AG10803 (cell line): ENCODE results near the gene CRK.
A peak's percentile ranks its signal among the peaks of the same experiment; 100 is the strongest.
"Not testable (repeated sequence)": the region's sequence is repeated elsewhere in the genome, so short reads cannot be mapped to it uniquely, and the experiment has no call there.

ENCODE experiments used
- DNase-seq: peaks from one replicate; pipeline ENCODE4 v3.0.0; 2010; ENCODE audit warnings: low read depth
- H3K4me3 ChIP-seq: 2 replicates; pipeline ENCODE4 v1.5.1; 2011; ENCODE audit warnings: mild to moderate bottlenecking, low read length, control low read depth
- TF ChIP-seq, protein P1 (sequence below): conservative IDR thresholded peaks from 2 replicates; pipeline ENCODE4 v1.5.1; 2011; ENCODE audit warnings: mild to moderate bottlenecking, low read length, control low read depth, inconsistent platforms

The CRK gene

DNA sequence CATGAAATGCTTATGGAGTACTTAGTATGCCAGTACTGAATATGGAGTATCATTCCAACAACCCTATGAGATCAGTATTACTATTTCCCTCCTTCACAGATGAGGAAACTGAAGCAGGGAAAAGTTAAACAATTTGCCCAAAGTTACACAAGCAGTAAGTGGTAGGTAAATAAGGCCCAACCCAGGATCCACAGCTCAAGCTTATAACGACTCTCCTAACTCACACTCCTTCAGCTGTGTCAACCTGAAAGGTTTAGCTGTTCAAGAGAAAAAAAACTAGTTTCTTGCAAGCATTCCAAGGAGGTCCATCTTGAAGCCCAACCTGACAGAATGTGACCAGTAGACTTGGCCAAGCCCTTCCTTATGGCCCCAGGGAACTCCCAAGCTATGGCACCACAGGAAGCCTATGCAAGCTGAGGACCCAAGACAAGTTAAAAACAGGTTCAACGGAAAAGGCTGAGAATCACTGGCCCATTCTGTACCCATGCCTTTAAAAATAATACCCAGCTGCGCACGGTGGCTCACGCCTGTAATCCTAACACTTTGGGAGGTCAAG is 6.5 kb downstream of the CRK start:
- TF ChIP-seq, protein P1, sequence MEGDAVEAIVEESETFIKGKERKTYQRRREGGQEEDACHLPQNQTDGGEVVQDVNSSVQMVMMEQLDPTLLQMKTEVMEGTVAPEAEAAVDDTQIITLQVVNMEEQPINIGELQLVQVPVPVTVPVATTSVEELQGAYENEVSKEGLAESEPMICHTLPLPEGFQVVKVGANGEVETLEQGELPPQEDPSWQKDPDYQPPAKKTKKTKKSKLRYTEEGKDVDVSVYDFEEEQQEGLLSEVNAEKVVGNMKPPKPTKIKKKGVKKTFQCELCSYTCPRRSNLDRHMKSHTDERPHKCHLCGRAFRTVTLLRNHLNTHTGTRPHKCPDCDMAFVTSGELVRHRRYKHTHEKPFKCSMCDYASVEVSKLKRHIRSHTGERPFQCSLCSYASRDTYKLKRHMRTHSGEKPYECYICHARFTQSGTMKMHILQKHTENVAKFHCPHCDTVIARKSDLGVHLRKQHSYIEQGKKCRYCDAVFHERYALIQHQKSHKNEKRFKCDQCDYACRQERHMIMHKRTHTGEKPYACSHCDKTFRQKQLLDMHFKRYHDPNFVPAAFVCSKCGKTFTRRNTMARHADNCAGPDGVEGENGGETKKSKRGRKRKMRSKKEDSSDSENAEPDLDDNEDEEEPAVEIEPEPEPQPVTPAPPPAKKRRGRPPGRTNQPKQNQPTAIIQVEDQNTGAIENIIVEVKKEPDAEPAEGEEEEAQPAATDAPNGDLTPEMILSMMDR = no peak
- DNase-seq = no peak
- H3K4me3 ChIP-seq = no peak overlapping the region

DNA sequence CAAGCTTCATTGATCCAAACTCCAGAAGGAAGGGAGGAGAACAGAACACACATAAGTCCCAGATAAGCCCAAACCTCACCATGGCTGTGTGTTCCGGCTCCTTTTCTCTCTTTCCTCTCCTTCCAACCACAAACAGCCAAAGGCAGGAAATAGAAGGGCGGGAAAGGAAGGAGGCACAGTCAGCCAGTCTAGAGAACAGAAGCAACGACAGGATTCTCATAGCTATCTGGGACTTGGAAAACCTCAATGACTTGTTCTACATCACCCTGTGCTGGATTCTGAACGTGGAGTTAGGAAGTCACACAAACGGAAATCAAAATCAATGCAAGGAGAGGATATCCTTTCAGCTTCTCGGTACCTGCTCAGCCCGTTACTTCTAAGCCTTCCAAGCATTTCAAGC is 9.0 kb downstream of the CRK start:
- no peak for DNase-seq
- H3K4me3 ChIP-seq = no peak overlapping the region
- TF ChIP-seq, protein P1 = no peak

DNA sequence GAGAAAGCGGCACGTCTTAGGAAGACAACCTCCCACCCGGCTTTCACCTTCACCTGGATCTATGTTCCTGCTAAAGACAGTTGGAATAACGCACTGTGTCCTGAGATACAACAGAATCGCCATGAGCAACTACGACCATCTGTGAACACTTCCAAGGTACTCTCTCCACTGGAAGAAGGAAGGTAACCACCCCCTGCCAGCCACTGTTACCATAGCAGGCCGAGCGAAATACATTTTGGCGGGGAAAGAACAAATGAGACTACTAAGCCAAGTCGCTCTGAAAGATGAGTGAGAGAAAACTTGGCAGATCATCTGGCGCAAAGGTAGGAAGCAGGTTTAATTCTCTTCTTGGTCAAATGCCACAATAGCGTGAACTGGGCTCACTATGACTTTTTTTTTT is 9.8 kb downstream of the CRK start:
- TF ChIP-seq, protein P1 = no peak
- DNase-seq = no peak
- H3K4me3 ChIP-seq = no peak overlapping the region

DNA sequence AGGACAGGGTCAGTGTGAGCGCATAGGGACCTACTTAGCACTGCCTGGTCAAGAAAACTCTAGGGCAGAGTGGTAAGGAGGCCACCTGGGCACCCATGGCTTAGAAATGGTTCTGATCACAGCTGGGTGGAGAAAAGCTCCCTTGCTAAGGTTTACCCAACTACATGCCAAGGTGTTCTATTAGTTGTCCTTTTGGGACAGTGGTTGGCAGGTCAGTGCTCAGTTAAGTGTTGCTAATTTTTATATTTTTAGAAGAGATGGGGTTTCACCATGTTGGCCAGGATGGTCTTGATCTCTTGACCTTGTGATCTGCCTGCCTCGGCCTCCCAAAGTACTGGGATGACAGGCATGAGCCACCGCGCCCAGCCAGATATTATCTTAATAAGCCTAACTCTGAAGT is 10.3 kb downstream of the CRK start:
- H3K4me3 ChIP-seq, DNase-seq: not testable (repeated sequence)

DNA sequence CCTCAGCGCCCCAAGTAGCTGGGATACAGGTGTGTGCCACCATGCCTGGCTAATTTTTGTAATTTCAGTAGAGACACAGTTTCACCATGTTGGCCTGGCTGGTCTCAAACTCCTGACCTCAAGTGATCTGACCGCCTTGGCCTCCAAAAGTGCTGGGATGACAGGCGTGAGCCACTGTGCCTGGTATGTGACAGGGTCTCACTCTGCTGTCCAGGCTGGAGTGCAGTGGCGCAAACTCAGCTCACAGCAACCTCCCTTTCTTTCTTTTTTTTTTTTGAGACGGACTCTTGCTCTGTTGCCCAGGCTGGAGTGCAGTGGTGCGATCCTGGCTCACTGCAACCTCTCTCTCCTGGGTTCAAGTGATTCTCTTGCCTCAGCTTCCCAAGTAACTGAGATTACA is 13.3 kb downstream of the CRK start:
- not testable (repeated sequence) for H3K4me3 ChIP-seq, DNase-seq

DNA sequence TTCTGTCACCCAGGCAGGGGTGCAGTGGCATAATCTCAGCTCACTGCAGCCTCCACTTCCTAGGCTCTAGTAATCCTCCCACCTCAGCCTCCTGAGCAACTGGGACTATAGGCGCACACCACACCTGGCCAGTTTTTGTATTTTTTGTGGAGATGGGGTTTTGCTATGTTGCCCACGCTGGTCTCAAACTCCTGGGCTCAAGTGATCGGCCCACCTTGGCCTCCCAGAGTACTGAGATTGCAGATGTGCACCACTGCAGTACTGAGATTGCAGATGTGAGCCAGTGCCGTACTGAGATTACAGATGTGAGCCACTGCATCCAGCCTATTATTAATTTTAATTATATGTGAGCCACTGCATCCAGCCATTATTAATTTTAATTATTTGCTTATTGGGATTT is 13.8 kb downstream of the CRK start:
- no peak for DNase-seq
- TF ChIP-seq, protein P1 = no peak
- H3K4me3 ChIP-seq = no peak overlapping the region

DNA sequence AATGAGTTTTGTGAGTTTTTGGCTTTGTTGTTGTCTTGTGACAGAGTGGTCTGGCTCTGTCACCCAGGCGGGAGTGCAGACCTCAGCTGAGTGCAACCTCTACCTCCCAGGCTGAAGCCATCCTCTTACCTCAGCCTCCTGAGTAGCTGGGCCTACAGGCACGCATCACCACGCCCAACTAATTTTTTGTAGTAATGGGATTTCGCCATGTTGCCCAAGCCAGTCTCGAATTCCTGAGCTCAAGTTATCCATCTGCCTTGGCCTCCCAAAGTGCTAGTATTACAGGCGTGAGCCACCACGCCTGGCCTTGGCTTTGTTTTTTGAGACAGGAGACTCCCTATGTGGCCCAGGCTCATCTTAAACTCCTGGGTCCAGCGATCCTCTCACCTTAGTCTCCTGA is 15.1 kb downstream of the CRK start:
- no peak for DNase-seq
- H3K4me3 ChIP-seq = no peak overlapping the region
- TF ChIP-seq, protein P1 = no peak

DNA sequence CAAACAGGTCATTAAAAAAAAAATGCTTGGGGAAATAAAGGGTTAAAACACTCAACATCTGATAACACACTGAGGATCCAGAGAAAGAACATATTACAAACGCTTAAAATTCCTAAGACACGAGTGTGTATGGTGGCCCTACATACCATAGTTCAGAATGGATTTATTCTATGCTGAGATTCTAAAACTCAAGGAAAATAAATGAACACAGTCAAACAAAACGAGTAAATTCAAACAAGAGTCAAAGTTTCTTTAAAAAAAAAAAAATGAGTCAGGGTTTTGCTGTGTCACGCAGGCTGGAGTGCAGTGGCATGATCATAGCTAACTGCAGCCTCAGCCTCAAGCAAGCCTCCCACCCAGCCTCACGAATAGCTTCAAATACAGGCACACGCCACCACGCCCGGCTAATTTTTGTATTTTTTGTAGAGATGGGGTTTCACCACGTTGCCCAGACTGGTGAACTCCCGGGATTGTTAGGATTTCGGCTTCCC is 17.4 kb downstream of the CRK start:
- DNase-seq = peak; percentile 68
- TF ChIP-seq, protein P1 = no peak

More for the DNA sequence above, 17.4 kb downstream of the CRK start:
- H3K4me3 ChIP-seq = no peak overlapping the region
